HepG2 (cell line): ENCODE measurements around the gene ZNF484. TPM values are rescaled to one million over a fixed set of nuclear protein-coding genes. Genes with fewer than 3 reads are reported as not detected.
A peak's percentile ranks its signal among the peaks of the same experiment; 100 is the strongest.

Experiments
- EZH2 ChIP-seq: conservative IDR thresholded peaks from 2 replicates; pipeline ENCODE4 v1.6.1; 2012; ENCODE audit warnings: mild to moderate bottlenecking, low read depth, low read length, moderate library complexity
- HNRNPK ChIP-seq: fragments of 200-400 bp; formaldehyde crosslinking; IDR thresholded peaks from 2 replicates; pipeline ENCODE4 v1.6.1; 2018; ENCODE audit warnings: low read length, low read depth, moderate library complexity, mild to moderate bottlenecking; ENCODE audit not compliant: poor library complexity, severe bottlenecking
- HNRNPL ChIP-seq: fragments of 200-400 bp; formaldehyde crosslinking; IDR thresholded peaks from 2 replicates; pipeline ENCODE4 v1.6.1; 2017; ENCODE audit warnings: mild to moderate bottlenecking, low read depth, low read length
- KAT8 ChIP-seq: IDR thresholded peaks from 2 replicates; pipeline ENCODE4 v1.6.1; 2016; ENCODE audit warnings: missing genetic modification reagents, missing compliant biosample characterization
- MXI1 ChIP-seq: IDR thresholded peaks from 3 replicates; pipeline ENCODE4 v1.6.1; 2012; ENCODE audit warnings: low read depth, low read length, inconsistent platforms, borderline replicate concordance
- NR2F6 ChIP-seq, 2 experiments: IDR thresholded peaks; 2 replicates each; pipeline ENCODE4 v1.6.1; 2016; ENCODE audit warnings: antibody characterized with exemption in 1 of 2, mild to moderate bottlenecking in 1 of 2
- PHF8 ChIP-seq: sonication (generic); formaldehyde crosslinking; IDR thresholded peaks from 2 replicates; pipeline ENCODE4 v1.5.0; 2020; ENCODE audit warnings: missing genetic modification reagents
- PLRG1 ChIP-seq: fragments of 450-650 bp; conservative IDR thresholded peaks from 2 replicates; pipeline ENCODE4 v1.6.1; 2016
- POLR2AphosphoS2 ChIP-seq: IDR thresholded peaks from 2 replicates; pipeline ENCODE4 v1.6.1; 2011; ENCODE audit warnings: low read depth, low read length, improper control_type of control experiment
- RFX3 ChIP-seq: IDR thresholded peaks from 2 replicates; pipeline ENCODE4 v1.6.1; 2016; ENCODE audit warnings: missing biosample characterization, missing genetic modification reagents
- RORA ChIP-seq: sonication (generic); formaldehyde crosslinking; IDR thresholded peaks from 2 replicates; pipeline ENCODE4 v1.5.0; 2020; ENCODE audit warnings: mild to moderate bottlenecking, missing genetic modification reagents, moderate library complexity
- STAT5B ChIP-seq: sonication (generic); formaldehyde crosslinking; IDR thresholded peaks from 2 replicates; pipeline ENCODE4 v1.4.0; 2020; ENCODE audit warnings: missing genetic modification reagents
- polyA plus RNA-seq, 8 experiments: library from polyadenylated mRNA; depleted of rRNA in 3 of 8; stranded (reverse) in 7 of 8; unstranded in 1 of 8; fragments of >200 nt; fragmentation: Illumina TruSeq in 4 of 8; extraction: Trizol in 4 of 8; gene quantifications; 2 replicates each; pipeline versions ENCODE4 v1.2.1 to v1.2.3, GENCODE V29; 2011 to 2016; ENCODE audit warnings: low read depth in 4 of 8, missing spikeins in 1 of 8, mixed read lengths in 1 of 8; ENCODE audit not compliant: insufficient read depth in 1 of 8
- total RNA-seq, 5 experiments: library from RNA; depleted of rRNA; stranded (reverse); fragments of >200 nt; fragmentation: Illumina TruSeq; extraction: Trizol; gene quantifications; 2 replicates each; pipeline ENCODE4 v1.2.3, GENCODE V29; 2016; ENCODE audit warnings: low read depth in 1 of 5
- TF ChIP-seq, protein P1 (sequence below): sonication (generic); formaldehyde crosslinking; IDR thresholded peaks from 2 replicates; pipeline ENCODE4 v1.4.0; 2020; ENCODE audit warnings: missing genetic modification reagents
- TF ChIP-seq, protein P2 (sequence below): sonication (generic); formaldehyde crosslinking; IDR thresholded peaks from 2 replicates; pipeline ENCODE4 v1.8.1; 2023; ENCODE audit warnings: mild to moderate bottlenecking, missing genetic modification reagents
- TF ChIP-seq, protein P3 (sequence below): sonication (generic); formaldehyde crosslinking; IDR thresholded peaks from 2 replicates; pipeline ENCODE4 v1.8.0; 2022; ENCODE audit warnings: mild to moderate bottlenecking, missing genetic modification reagents, borderline replicate concordance
- TF ChIP-seq, protein P4 (sequence below): IDR thresholded peaks from 2 replicates; pipeline ENCODE4 v1.6.1; 2018; ENCODE audit warnings: missing genetic modification reagents
- TF ChIP-seq, protein P5 (sequence below): sonication (generic); formaldehyde crosslinking; IDR thresholded peaks from 2 replicates; pipeline ENCODE4 v1.8.0; 2022; ENCODE audit warnings: mild to moderate bottlenecking, missing genetic modification reagents

The ZNF484 gene
- total and polyA plus RNA-seq, 2 of the 13 experiments (the other 11 are each of a cell fraction or from before 2014, with no cell fraction given), result 0.96 to 7.2 TPM

DNA sequence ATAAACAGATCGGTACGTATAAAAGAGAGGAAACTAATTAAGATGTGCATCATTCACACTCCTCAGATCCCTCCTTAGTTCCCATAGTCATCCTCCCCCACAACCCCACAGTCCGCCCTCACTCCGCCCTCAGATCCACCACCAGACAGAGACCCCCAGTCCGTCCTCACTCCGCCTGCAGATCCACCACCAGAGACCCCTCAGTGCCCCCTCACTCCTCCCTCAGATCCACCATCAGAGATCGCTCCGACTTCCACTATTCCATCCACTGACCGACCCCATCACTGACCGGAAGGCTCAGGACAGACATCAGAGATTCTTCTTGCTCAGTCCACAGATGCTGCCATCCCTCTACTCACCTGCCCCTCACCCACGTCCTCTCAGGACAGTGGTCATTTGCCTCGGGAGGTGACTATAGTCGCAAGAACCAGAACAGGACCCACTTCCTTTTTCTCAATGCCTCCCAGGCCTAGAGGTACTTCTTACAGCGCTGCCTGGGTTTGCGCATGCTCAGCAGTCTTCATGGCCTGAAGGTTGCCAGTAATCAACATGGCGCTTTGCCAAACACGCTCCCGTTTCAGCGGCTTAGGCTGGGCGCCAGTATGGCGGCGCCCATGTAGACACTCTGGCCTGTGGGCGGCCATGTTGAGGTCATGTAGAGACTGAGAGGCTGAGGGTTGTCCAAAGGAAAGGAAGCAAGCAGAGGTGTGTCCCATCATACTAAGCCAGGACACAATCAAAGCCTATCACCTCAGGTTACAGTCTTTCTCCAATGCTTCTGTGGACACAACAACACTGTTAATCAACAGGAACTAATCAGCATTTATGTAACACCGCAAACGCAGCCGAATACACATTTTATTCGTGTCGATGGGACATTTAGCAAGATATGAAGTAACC lies at the start of gene ZNF484 (continued):
- TF ChIP-seq, protein P1, sequence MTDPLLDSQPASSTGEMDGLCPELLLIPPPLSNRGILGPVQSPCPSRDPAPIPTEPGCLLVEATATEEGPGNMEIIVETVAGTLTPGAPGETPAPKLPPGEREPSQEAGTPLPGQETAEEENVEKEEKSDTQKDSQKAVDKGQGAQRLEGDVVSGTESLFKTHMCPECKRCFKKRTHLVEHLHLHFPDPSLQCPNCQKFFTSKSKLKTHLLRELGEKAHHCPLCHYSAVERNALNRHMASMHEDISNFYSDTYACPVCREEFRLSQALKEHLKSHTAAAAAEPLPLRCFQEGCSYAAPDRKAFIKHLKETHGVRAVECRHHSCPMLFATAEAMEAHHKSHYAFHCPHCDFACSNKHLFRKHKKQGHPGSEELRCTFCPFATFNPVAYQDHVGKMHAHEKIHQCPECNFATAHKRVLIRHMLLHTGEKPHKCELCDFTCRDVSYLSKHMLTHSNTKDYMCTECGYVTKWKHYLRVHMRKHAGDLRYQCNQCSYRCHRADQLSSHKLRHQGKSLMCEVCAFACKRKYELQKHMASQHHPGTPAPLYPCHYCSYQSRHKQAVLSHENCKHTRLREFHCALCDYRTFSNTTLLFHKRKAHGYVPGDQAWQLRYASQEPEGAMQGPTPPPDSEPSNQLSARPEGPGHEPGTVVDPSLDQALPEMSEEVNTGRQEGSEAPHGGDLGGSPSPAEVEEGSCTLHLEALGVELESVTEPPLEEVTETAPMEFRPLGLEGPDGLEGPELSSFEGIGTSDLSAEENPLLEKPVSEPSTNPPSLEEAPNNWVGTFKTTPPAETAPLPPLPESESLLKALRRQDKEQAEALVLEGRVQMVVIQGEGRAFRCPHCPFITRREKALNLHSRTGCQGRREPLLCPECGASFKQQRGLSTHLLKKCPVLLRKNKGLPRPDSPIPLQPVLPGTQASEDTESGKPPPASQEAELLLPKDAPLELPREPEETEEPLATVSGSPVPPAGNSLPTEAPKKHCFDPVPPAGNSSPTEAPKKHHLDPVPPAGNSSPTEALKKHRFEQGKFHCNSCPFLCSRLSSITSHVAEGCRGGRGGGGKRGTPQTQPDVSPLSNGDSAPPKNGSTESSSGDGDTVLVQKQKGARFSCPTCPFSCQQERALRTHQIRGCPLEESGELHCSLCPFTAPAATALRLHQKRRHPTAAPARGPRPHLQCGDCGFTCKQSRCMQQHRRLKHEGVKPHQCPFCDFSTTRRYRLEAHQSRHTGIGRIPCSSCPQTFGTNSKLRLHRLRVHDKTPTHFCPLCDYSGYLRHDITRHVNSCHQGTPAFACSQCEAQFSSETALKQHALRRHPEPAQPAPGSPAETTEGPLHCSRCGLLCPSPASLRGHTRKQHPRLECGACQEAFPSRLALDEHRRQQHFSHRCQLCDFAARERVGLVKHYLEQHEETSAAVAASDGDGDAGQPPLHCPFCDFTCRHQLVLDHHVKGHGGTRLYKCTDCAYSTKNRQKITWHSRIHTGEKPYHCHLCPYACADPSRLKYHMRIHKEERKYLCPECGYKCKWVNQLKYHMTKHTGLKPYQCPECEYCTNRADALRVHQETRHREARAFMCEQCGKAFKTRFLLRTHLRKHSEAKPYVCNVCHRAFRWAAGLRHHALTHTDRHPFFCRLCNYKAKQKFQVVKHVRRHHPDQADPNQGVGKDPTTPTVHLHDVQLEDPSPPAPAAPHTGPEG, result peak; percentile 56; the same call in 1 of the 2 replicates
- TF ChIP-seq NR2F6 (IDR thresholded peaks at IDR 0.05), result peak; percentile 46; the same call in 1 of the 2 replicates
- TF ChIP-seq NR2F6 (CRISPR knock-in tag; IDR thresholded peaks at IDR 0.05), result peak; percentile 63; the same call in 1 of the 2 replicates
- TF ChIP-seq PHF8 (CRISPR knock-in tag), result peak; percentile 90
- TF ChIP-seq RORA (CRISPR knock-in tag), result no peak
- peak; percentile 21 for TF ChIP-seq HNRNPK
- TF ChIP-seq, protein P2, sequence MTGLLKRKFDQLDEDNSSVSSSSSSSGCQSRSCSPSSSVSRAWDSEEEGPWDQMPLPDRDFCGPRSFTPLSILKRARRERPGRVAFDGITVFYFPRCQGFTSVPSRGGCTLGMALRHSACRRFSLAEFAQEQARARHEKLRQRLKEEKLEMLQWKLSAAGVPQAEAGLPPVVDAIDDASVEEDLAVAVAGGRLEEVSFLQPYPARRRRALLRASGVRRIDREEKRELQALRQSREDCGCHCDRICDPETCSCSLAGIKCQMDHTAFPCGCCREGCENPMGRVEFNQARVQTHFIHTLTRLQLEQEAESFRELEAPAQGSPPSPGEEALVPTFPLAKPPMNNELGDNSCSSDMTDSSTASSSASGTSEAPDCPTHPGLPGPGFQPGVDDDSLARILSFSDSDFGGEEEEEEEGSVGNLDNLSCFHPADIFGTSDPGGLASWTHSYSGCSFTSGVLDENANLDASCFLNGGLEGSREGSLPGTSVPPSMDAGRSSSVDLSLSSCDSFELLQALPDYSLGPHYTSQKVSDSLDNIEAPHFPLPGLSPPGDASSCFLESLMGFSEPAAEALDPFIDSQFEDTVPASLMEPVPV (CRISPR knock-in tag), result no peak
- TF ChIP-seq MXI1, result peak; percentile 78; the same call in 1 of the 3 replicates
- TF ChIP-seq, protein P3, sequence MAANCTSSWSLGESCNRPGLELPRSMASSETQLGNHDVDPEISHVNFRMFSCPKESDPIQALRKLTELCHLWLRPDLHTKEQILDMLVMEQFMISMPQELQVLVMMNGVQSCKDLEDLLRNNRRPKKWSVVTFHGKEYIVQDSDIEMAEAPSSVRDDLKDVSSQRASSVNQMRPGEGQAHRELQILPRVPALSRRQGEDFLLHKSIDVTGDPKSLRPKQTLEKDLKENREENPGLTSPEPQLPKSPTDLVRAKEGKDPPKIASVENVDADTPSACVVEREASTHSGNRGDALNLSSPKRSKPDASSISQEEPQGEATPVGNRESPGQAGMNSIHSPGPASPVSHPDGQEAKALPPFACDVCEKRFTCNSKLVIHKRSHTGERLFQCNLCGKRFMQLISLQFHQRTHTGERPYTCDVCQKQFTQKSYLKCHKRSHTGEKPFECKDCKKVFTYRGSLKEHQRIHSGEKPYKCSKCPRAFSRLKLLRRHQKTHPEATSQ, result peak; percentile 42; the same call in 1 of the 2 replicates
- TF ChIP-seq, protein P4, sequence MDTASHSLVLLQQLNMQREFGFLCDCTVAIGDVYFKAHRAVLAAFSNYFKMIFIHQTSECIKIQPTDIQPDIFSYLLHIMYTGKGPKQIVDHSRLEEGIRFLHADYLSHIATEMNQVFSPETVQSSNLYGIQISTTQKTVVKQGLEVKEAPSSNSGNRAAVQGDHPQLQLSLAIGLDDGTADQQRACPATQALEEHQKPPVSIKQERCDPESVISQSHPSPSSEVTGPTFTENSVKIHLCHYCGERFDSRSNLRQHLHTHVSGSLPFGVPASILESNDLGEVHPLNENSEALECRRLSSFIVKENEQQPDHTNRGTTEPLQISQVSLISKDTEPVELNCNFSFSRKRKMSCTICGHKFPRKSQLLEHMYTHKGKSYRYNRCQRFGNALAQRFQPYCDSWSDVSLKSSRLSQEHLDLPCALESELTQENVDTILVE (CRISPR knock-in tag), result peak; percentile 80; the same call in 1 of the 2 replicates
- 0 out of 2 replicates have a peak, but pooled peaks have one; percentile 55 for TF ChIP-seq STAT5B (CRISPR knock-in tag)
- TF ChIP-seq POLR2AphosphoS2, result no peak
- TF ChIP-seq HNRNPL, result no peak
- TF ChIP-seq EZH2, result no peak
- no peak for TF ChIP-seq PLRG1
- TF ChIP-seq KAT8 (CRISPR knock-in tag), result peak; percentile 96
- no peak for TF ChIP-seq RFX3 (CRISPR knock-in tag)
- TF ChIP-seq, protein P5, sequence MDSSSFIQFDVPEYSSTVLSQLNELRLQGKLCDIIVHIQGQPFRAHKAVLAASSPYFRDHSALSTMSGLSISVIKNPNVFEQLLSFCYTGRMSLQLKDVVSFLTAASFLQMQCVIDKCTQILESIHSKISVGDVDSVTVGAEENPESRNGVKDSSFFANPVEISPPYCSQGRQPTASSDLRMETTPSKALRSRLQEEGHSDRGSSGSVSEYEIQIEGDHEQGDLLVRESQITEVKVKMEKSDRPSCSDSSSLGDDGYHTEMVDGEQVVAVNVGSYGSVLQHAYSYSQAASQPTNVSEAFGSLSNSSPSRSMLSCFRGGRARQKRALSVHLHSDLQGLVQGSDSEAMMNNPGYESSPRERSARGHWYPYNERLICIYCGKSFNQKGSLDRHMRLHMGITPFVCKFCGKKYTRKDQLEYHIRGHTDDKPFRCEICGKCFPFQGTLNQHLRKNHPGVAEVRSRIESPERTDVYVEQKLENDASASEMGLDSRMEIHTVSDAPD (CRISPR knock-in tag), result no peak; the same call in 1 of the 2 replicates
